HL-60/S4 treated with retinoic acid at 250 ng/mL for 4 days and 3 days (cell line): ENCODE measurements around the gene GSK3B.

Experiments
- in situ Hi-C: fragments of 300-500 bp; cut with MboI; formaldehyde crosslinking; loops from 2 replicates; pipeline ENCODE4 v1.7.0; 2022; ENCODE audit warnings: low sequenced_read_pairs

The GSK3B gene

GRCh38 chr3:120093911-120094775 is at the start of gene GSK3B:
Gene GSK3B, minus strand, starts transcription at chr3:120094447. Its CDS starts 1,013 bp downstream, at chr3:120093434.
- in situ Hi-C loops, result no loop called here

- in situ Hi-C loops, result no loop called here
These were observed 49.4 kb upstream of the GSK3B start for GRCh38 chr3:120143676-120144075.

- in situ Hi-C loops, result no loop called here
These were observed 48.0 kb upstream of the GSK3B start for GRCh38 chr3:120142236-120142635.

GRCh38 chr3:120140098-120140742 is 46.0 kb upstream of the GSK3B start:
- in situ Hi-C loops, result no loop called here

- in situ Hi-C loops, result no loop called here
These were observed 44.9 kb upstream of the GSK3B start for GRCh38 chr3:120139140-120139539.

GRCh38 chr3:120137548-120137947 is 43.3 kb upstream of the GSK3B start:
- in situ Hi-C loops, result no loop called here

- in situ Hi-C loops, result no loop called here
These were observed 36.4 kb upstream of the GSK3B start for GRCh38 chr3:120130656-120131055.

- in situ Hi-C loops, result no loop called here
These were observed 35.7 kb upstream of the GSK3B start for GRCh38 chr3:120129718-120130513.

GRCh38 chr3:120129051-120129450 is 34.8 kb upstream of the GSK3B start:
- in situ Hi-C loops, result no loop called here

GRCh38 chr3:120125992-120126391 is 31.7 kb upstream of the GSK3B start:
- in situ Hi-C loops, result no loop called here

- in situ Hi-C loops, result no loop called here
These were observed 25.7 kb upstream of the GSK3B start for GRCh38 chr3:120119846-120120510.

- in situ Hi-C loops, result no loop called here
These were observed 20.7 kb upstream of the GSK3B start for GRCh38 chr3:120114981-120115380.

- in situ Hi-C loops, result no loop called here
These were observed 20.1 kb upstream of the GSK3B start for GRCh38 chr3:120114376-120114775.

GRCh38 chr3:120113128-120114116 is 19.2 kb upstream of the GSK3B start:
- in situ Hi-C loops, result no loop called here

GRCh38 chr3:120111898-120112297 is 17.7 kb upstream of the GSK3B start:
- in situ Hi-C loops, result no loop called here

GRCh38 chr3:120103276-120103675 is 9.0 kb upstream of the GSK3B start:
- in situ Hi-C loops, result no loop called here

- in situ Hi-C loops, result no loop called here
These were observed 8.4 kb upstream of the GSK3B start for GRCh38 chr3:120102674-120103073.

GRCh38 chr3:120102232-120102631 is 8.0 kb upstream of the GSK3B start:
- in situ Hi-C loops, result no loop called here

GRCh38 chr3:120101624-120102023 is 7.4 kb upstream of the GSK3B start:
- in situ Hi-C loops, result no loop called here

- in situ Hi-C loops, result no loop called here
These were observed 6.5 kb upstream of the GSK3B start for GRCh38 chr3:120100711-120101110.
